Stomach (tissue), 9 donors: ENCODE data around the gene PTPRU. TPM values are rescaled to one million over a fixed set of nuclear protein-coding genes. Genes with fewer than 3 reads are reported as not detected.
"Not testable (repeated sequence)": the region's sequence is repeated elsewhere in the genome, so short reads cannot be mapped to it uniquely, and the experiment has no call there.

ENCODE experiments used
- DNase-seq, 2 donors: peaks; one replicate each; pipeline versions ENCODE4 v3.0.0 to v3.0.0-alpha.2; 2013 to 2019
- H3K27ac ChIP-seq, 5 donors: fragments of 200-600 bp in 4 of 5; sonication (generic) in 4 of 5; one replicate each; pipeline ENCODE4 v1.5.1; 2013 to 2019; ENCODE audit warnings: mild to moderate bottlenecking in 1 of 5, moderate library complexity in 1 of 5
- H3K27me3 ChIP-seq, 3 donors: fragments of 200-600 bp; sonication (generic); one replicate each; pipeline ENCODE4 v1.5.1; 2017 to 2019; ENCODE audit warnings: mixed run types in 1 of 3
- H3K36me3 ChIP-seq, 4 donors: fragments of 200-600 bp; sonication (generic); 1 replicate in 3 of 4; 2 replicates in 1 of 4; pipeline ENCODE4 v1.5.1; 2016 to 2019
- H3K4me1 ChIP-seq, 4 donors: fragments of 200-600 bp; sonication (generic); one replicate each; pipeline ENCODE4 v1.5.1; 2016 to 2019
- H3K4me3 ChIP-seq, 4 donors: fragments of 200-600 bp; sonication (generic) in 3 of 4; one replicate each; pipeline ENCODE4 v1.5.1; 2016 to 2019; ENCODE audit warnings: mild to moderate bottlenecking in 1 of 4
- H3K9me3 ChIP-seq, 4 donors: fragments of 200-600 bp; sonication (generic); one replicate each; pipeline ENCODE4 v1.5.1; 2016 to 2019
- EP300 ChIP-seq: sonication (generic); formaldehyde crosslinking; IDR thresholded peaks from one replicate; pipeline ENCODE4 v1.6.1; 2017; ENCODE audit warnings: antibody characterized with exemption
- POLR2A ChIP-seq, 4 donors: fragments of 450-650 bp; IDR thresholded peaks; one replicate each; pipeline ENCODE4 v1.6.1; 2016; ENCODE audit warnings: antibody characterized with exemption in 4 of 4, control low read depth in 2 of 4, mild to moderate bottlenecking in 1 of 4, moderate library complexity in 1 of 4
- POLR2AphosphoS5 ChIP-seq, 3 donors: sonication (generic); formaldehyde crosslinking; IDR thresholded peaks; one replicate each; pipeline ENCODE4 v1.6.1; 2016; ENCODE audit warnings: antibody characterized with exemption in 3 of 3
- WGBS, 5 donors: extraction: QIAGEN DNeasy Blood & Tissue Kit in 3 of 5; methylation state at CpG; one replicate each; pipeline versions ENCODE4 v1.1.5 to v1.1.7; 2013 to 2018; 5-methylcytosine and 5-hydroxymethylcytosine counted together
- intact Hi-C: fragments of 100-400 bp; cut with DNase I; formaldehyde crosslinking; loops from one replicate; pipeline ENCODE4 v1.15.1; 2023; ENCODE audit warnings: low total_unique reads
- polyA plus RNA-seq, 3 donors: library from polyadenylated mRNA; stranded (reverse); fragments of 200-250 nt; gene quantifications; one replicate each; pipeline ENCODE4 v1.2.3, GENCODE V29; 2013
- total RNA-seq, 5 donors: library from RNA; depleted of rRNA; stranded (reverse); fragments of >200 nt; gene quantifications; one replicate each; pipeline versions ENCODE4 v1.1.0 to v1.2.3, GENCODE V29; 2014 to 2016
- TF ChIP-seq, protein P1 (sequence below), 7 experiments: fragments of 450-650 bp in 4 of 7; fragments of 200-600 bp in 3 of 7; sonication (generic) in 3 of 7; IDR thresholded peaks; one replicate each; pipeline ENCODE4 v1.5.1; 2016 to 2019; ENCODE audit warnings: antibody characterized with exemption in 7 of 7, control low read depth in 2 of 7, mild to moderate bottlenecking in 1 of 7
- donor health status: healthy with polysubstance abuse.
- donor health status: Bipolar disorder and iron deficiency.
- donor health status: healthy.

The PTPRU gene
- total and polyA plus RNA-seq, 8 donors, result 0.29 to 17.5 (median 6.2) TPM

DNA sequence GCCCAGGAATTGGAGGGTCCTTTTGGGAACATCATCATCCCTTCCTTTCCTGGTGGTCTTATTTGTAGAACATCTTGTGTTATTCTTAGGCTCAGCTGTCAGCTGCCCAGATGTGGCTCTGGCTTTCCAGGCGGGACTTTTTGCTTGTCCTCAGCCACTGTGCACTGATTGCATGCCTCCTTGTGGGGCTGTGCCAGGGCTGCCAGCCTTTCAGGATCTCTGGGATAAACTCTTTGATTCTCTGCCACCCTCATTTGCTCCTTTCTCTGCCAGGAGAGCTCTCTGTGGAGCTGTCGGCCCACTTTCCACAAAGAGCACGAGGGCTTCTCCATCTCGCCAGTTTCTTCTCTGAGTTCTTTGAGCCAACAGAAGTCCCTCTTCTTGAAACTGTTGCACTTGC is 63.1 kb downstream of the PTPRU start:
- H3K27me3 ChIP-seq, result no peaks in the 10 kb centered on the region
- H3K4me1 ChIP-seq, result no peaks in the 10 kb centered on the region
- no peak overlapping the region for H3K4me3 ChIP-seq
- H3K9me3 ChIP-seq, result no peaks in the 10 kb centered on the region
- intact Hi-C loops, result no loop called here
- no peak for TF ChIP-seq POLR2A (IDR thresholded peaks at IDR 0.05)
- 86 to 97% (median 90%) methylated on average over 4 of the region's 4 CpGs for WGBS, 5 donors
- no peak for DNase-seq
- H3K36me3 ChIP-seq, result peaks cover 0 to 58% (median 31%) of the 10 kb centered on the region in 4 donors
- no peak overlapping the region for H3K27ac ChIP-seq

DNA sequence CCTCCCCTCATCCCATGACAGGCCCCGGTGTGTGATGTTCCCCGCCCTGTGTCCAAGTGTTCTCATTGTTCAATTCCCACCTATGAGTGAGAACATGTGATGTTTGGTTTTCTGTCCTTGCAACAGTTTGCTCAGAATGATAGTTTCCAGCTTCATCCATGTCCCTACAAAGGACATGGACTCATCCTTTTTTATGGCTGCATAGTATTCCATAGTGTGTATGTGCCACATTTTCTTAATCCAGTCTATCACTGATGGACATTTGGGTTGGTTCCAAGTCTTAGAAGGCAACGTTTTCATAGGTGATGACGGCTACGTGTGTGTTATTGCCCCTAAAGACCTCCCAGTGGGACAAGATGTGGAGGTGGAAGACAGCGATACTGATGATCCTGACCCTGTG is 65.4 kb downstream of the PTPRU start:
- H3K27me3 ChIP-seq, DNase-seq, H3K27ac ChIP-seq, H3K4me3 ChIP-seq, H3K9me3 ChIP-seq, intact Hi-C loops, H3K4me1 ChIP-seq: not testable (repeated sequence)
- 93 to 97% (median 94%) methylated on average over 6 of the region's 6 CpGs for WGBS, 5 donors
- peaks cover 7 to 76% (median 51%) of the 10 kb centered on the region in 4 donors for H3K36me3 ChIP-seq

DNA sequence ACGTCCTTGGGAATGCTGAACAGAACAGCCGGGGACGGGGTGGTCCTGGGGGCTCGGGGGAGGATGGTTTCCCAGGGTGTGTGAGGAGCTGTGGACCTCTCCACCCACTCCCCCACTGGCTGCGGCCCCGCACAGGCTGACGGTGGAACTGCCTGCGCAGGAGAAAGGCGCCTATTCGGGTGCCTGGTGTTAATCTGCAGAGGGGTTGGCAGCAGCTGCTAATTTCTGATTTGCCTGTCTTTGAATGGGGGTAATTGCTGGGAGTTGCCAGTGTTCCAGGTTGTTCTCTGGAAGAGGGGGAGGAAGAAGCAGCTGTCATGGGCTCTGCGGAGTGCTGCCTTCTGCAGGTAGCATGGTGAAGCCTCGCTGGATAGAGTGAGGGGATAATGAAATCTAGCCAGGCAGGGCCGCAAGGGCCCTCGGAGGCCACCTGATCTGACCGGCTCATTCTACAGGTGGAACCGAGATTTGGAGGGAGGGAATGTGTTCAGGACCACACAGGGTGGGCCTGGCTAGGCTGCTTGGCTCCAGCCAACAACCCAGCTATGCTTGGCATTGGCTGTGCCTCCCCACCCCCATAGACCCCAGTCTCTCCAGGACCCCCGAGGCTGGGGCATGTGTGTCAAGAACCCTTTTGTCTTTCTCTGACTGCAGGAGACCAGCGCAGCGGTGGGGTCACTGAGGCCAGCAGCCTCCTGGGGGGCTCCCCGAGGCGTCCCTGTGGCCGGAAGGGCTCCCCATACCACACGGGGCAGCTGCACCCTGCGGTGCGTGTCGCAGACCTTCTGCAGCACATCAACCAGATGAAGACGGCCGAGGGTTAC is 67.1 kb downstream of the PTPRU start:
- no peak for DNase-seq
- intact Hi-C loops, result no loop called here
- no peak for TF ChIP-seq EP300
- TF ChIP-seq POLR2AphosphoS5 (IDR thresholded peaks at IDR 0.05), result no peak
- no peak for TF ChIP-seq POLR2A (IDR thresholded peaks at IDR 0.05)
- TF ChIP-seq, protein P1, sequence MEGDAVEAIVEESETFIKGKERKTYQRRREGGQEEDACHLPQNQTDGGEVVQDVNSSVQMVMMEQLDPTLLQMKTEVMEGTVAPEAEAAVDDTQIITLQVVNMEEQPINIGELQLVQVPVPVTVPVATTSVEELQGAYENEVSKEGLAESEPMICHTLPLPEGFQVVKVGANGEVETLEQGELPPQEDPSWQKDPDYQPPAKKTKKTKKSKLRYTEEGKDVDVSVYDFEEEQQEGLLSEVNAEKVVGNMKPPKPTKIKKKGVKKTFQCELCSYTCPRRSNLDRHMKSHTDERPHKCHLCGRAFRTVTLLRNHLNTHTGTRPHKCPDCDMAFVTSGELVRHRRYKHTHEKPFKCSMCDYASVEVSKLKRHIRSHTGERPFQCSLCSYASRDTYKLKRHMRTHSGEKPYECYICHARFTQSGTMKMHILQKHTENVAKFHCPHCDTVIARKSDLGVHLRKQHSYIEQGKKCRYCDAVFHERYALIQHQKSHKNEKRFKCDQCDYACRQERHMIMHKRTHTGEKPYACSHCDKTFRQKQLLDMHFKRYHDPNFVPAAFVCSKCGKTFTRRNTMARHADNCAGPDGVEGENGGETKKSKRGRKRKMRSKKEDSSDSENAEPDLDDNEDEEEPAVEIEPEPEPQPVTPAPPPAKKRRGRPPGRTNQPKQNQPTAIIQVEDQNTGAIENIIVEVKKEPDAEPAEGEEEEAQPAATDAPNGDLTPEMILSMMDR (IDR thresholded peaks at IDR 0.05), result no peak
- Histone ChIP-seq H3K4me1 (no peaks in the 10 kb centered on the region), H3K4me3 (no peak overlapping the region), H3K36me3 (peaks cover 7 to 75% (median 52%) of the 10 kb centered on the region in 4 donors), H3K27me3 (no peaks in the 10 kb centered on the region), H3K27ac (no peak overlapping the region), H3K9me3 (no peaks in the 10 kb centered on the region)
- 84 to 91% (median 88%) methylated on average over 13 to 28 of the region's 28 CpGs for WGBS, 5 donors

GRCh38 chr1:29304025-29304684 is 67.8 kb downstream of the PTPRU start:
- TF ChIP-seq EP300 (no peak), POLR2A (IDR thresholded peaks at IDR 0.05) (no peak), POLR2AphosphoS5 (IDR thresholded peaks at IDR 0.05) (no peak)
- TF ChIP-seq, protein P1 (IDR thresholded peaks at IDR 0.05), result no peak
- no peak for DNase-seq
- no peak overlapping the region for H3K4me3 ChIP-seq
- WGBS, 5 donors, result 67 to 77% (median 74%) methylated on average over 6 to 8 of the region's 8 CpGs
- no peaks in the 10 kb centered on the region for H3K9me3 ChIP-seq
- H3K36me3 ChIP-seq, result peaks cover 7 to 76% (median 48%) of the 10 kb centered on the region in 4 donors
- no peaks in the 10 kb centered on the region for H3K4me1 ChIP-seq
- no peak overlapping the region for H3K27ac ChIP-seq
- intact Hi-C loops, result no loop called here
- H3K27me3 ChIP-seq, result no peaks in the 10 kb centered on the region

- Histone ChIP-seq H3K9me3 (no peaks in the 10 kb centered on the region), H3K4me1 (no peaks in the 10 kb centered on the region), H3K27me3 (no peaks in the 10 kb centered on the region), H3K27ac (no peak overlapping the region), H3K4me3 (no peak overlapping the region), H3K36me3 (peaks cover 7 to 76% (median 36%) of the 10 kb centered on the region in 4 donors)
- DNase-seq, result no peak
- WGBS, 5 donors, result 78 to 88% (median 86%) methylated on average over 7 of the region's 7 CpGs
- intact Hi-C loops, result no loop called here
- TF ChIP-seq, protein P1 (IDR thresholded peaks at IDR 0.05), result no peak
Observed at GRCh38 chr1:29305943-29306342, 69.6 kb downstream of the PTPRU start.
